Hepatocyte (in vitro differentiated cells): Measurements from ENCODE around the gene SLC4A1AP.

Experiments used
- CTCF ChIP-seq: fragments of 200-600 bp; sonication (generic); IDR thresholded peaks from 2 replicates; pipeline ENCODE4 v1.5.1; 2016; ENCODE audit warnings: antibody characterized with exemption, mild to moderate bottlenecking; ENCODE audit not compliant: poor library complexity
- EZH2phosphoT487 ChIP-seq: fragments of 200-600 bp; sonication (generic); IDR thresholded peaks from one replicate; pipeline ENCODE4 v1.6.1; 2018; ENCODE audit warnings: antibody characterized with exemption, mild to moderate bottlenecking, low read depth, moderate library complexity; ENCODE audit not compliant: unreplicated experiment, severe bottlenecking

- TF ChIP-seq CTCF: no peak
- TF ChIP-seq EZH2phosphoT487: no peak
Measured at GRCh38 chr2:27622921-27623384, 40.7 kb upstream of the SLC4A1AP start.
